ENCODE measurements around the gene STPG3. TPM values are rescaled to one million over a fixed set of nuclear protein-coding genes. Genes with fewer than 3 reads are reported as not detected.

Gene STPG3
- total and polyA plus RNA-seq, 2 of the 4 experiments (the other 2 are of a cell fraction), result not detected

DNA sequence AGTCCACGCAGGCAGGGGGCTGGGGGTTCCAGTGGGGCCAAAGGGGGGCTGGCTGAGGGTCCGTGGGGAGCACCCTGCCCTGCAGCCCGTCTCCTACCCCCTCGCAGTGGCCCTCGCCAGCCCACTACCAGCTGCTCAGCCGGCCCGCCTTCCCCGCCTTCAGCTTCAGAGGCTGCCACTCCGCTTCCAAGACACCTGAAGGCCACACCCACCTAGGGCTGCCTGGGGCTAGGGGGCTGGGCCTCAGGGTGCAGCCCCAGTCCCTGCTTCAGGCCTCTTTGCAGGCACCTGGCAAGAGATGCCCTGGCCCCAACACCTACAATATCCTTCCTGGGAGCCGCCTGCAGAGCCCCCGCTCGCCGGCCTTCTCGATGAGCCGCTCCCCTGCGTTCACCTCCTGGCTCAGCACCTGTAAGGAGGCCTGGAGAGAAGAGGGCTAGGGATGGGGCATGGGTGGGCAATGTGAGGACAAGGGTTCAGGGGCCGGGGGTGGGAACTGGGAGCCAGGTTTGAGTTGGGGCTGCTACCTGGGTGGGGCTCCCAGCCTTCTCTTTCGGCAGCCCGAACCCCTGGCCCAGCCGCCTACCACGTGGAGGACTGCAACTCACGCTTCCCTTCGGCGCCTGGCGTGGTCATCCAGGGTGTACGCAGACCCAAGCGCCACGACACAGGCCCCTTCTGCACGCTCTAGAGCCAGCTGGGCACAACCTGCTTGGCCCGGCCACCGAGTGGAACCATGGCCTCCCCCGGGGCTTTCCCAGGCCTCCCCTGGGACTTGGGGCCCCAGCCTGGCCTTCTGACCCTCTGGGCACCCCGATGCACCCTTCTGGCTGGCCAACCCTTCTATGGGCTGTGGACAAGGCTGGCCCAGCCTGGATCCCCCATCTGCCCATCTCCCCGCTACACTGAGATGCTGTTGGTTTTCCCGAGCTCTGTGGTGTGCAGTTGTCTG lies 1.7 kb downstream of the STPG3 start:
- no peak overlapping the region for H4K91ac ChIP-seq (ENCODE audit: insufficient read depth, low read depth, low read length)
- no peak overlapping the region for H3K4ac ChIP-seq (ENCODE audit: low read depth, low read length)
- CTCF ChIA-PET, result no interaction called here
- ATAC-seq (ENCODE audit: low read depth), result no peak
- no peak overlapping the region for H2AK5ac ChIP-seq (ENCODE audit: low read depth, low read length)
- H3K27me3 ChIP-seq (ENCODE audit: control insufficient read depth, insufficient read depth, low read length), result no peaks in the 10 kb centered on the region
- H2BK20ac ChIP-seq (ENCODE audit: low read depth, low read length), result no peak overlapping the region
- H3K23ac ChIP-seq (ENCODE audit: low read depth, low read length), result no peak overlapping the region
- dilution Hi-C loops (cut with HindIII; ENCODE audit: low sequenced_read_pairs, unreplicated experiment) (no loop called here), intact Hi-C loops (cut with micrococcal nuclease) (no loop called here), in situ Hi-C loops (cut with MboI; ENCODE audit: low sequenced_read_pairs) (no loop called here)
- DNase-seq, result no peak
- H3K4me3 ChIP-seq (ENCODE audit: insufficient read depth, low read depth, low read length), result no peak overlapping the region
- H4K8ac ChIP-seq (ENCODE audit: low read depth in 2 of 2, low read length in 2 of 2), result no peak overlapping the region
- peaks cover 11% of the 10 kb centered on the region for H3K4me1 ChIP-seq (ENCODE audit: control insufficient read depth, insufficient read depth, low read length)
- H3K79me1 ChIP-seq (ENCODE audit: low read depth in 1 of 2, low read length in 2 of 2), result peaks cover 8 to 24% of the 10 kb centered on the region in 2 experiments; a peak in 3 of 4 replicates
- POLR2A ChIA-PET (ENCODE audit: unreplicated experiment), result no interaction called here
- H3K9me3 ChIP-seq (ENCODE audit: control insufficient read depth, insufficient read depth, low read length), result no peaks in the 10 kb centered on the region
- no peak overlapping the region for H3K56ac ChIP-seq (ENCODE audit: extremely low read depth, insufficient read depth, low read length)
- no peak overlapping the region for H2BK120ac ChIP-seq (ENCODE audit: low read depth, low read length)
- H4K5ac ChIP-seq (ENCODE audit: low read depth, low read length), result no peak overlapping the region
- no peaks in the 10 kb centered on the region for H3K9me1 ChIP-seq (ENCODE audit: insufficient read depth, low read length)
- H3K18ac ChIP-seq (ENCODE audit: low read depth, low read length), result no peak overlapping the region
- peaks cover 8% of the 10 kb centered on the region for H3K36me3 ChIP-seq (ENCODE audit: control insufficient read depth, insufficient read depth, low read length)
- H3K27ac ChIP-seq (ENCODE audit: insufficient read depth, low read length), result no peak overlapping the region
- 89% methylated on average over 21 of the region's 35 CpGs; no CpG with 5 or more reads in 1 of the 2 experiments for WGBS, 2 experiments (ENCODE audit: extremely low coverage in 2 of 2, insufficient read length in 1 of 2)
- no peak overlapping the region for H3K9ac ChIP-seq (ENCODE audit: low read depth, low read length)
- BruUV-seq (replicated peaks), result no TSS peak
- H4K20me1 ChIP-seq (ENCODE audit: insufficient read depth, low read length), result peaks cover 11% of the 10 kb centered on the region
- no peak overlapping the region for H2BK15ac ChIP-seq (ENCODE audit: low read depth, low read length)
- H3K14ac ChIP-seq (replicated peaks; ENCODE audit: low read depth, low read length), result no peak overlapping the region
- H2BK5ac ChIP-seq (ENCODE audit: low read depth, low read length, poor library complexity, severe bottlenecking), result no peak overlapping the region
- no peak overlapping the region for H3K4me2 ChIP-seq (ENCODE audit: low read depth, low read length)
- H2AFZ ChIP-seq (replicated peaks; ENCODE audit: low read length, poor library complexity), result peak overlapping the region; percentile 21
- no peak overlapping the region for H2AK9ac ChIP-seq (replicated peaks; ENCODE audit: low read depth, low read length, poor library complexity)
- TF ChIP-seq USF2 (IDR thresholded peaks at IDR 0.05; ENCODE audit: low read depth, low read length), result no peak
- TF ChIP-seq RFX5 (IDR thresholded peaks at IDR 0.05; ENCODE audit: low read depth, low read length), result no peak
- no peak for TF ChIP-seq FOS (IDR thresholded peaks at IDR 0.05; ENCODE audit: low read depth, low read length)
- no peak for TF ChIP-seq RCOR1 (IDR thresholded peaks at IDR 0.05; ENCODE audit: insufficient replicate concordance, low read length)
- no peak for TF ChIP-seq BHLHE40 (IDR thresholded peaks at IDR 0.05; ENCODE audit: low read depth, low read length)
- no peak for TF ChIP-seq RAD21 (IDR thresholded peaks at IDR 0.05; ENCODE audit: low read length)
- TF ChIP-seq SMC3 (IDR thresholded peaks at IDR 0.05; ENCODE audit: low read depth, low read length), result no peak
- no peak for TF ChIP-seq MXI1 (IDR thresholded peaks at IDR 0.05; ENCODE audit: borderline replicate concordance, low read depth, low read length)
- TF ChIP-seq MAZ (IDR thresholded peaks at IDR 0.05; ENCODE audit: borderline replicate concordance, low read depth, low read length), result no peak
- TF ChIP-seq, protein P1, sequence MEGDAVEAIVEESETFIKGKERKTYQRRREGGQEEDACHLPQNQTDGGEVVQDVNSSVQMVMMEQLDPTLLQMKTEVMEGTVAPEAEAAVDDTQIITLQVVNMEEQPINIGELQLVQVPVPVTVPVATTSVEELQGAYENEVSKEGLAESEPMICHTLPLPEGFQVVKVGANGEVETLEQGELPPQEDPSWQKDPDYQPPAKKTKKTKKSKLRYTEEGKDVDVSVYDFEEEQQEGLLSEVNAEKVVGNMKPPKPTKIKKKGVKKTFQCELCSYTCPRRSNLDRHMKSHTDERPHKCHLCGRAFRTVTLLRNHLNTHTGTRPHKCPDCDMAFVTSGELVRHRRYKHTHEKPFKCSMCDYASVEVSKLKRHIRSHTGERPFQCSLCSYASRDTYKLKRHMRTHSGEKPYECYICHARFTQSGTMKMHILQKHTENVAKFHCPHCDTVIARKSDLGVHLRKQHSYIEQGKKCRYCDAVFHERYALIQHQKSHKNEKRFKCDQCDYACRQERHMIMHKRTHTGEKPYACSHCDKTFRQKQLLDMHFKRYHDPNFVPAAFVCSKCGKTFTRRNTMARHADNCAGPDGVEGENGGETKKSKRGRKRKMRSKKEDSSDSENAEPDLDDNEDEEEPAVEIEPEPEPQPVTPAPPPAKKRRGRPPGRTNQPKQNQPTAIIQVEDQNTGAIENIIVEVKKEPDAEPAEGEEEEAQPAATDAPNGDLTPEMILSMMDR (conservative IDR thresholded peaks at IDR 0.05; ENCODE audit: low read depth, low read length), result no peak

Data from IMR-90 (cell line).